Measurements from ENCODE around the gene FAM236A. TPM values are rescaled to one million over a fixed set of nuclear protein-coding genes. Genes with fewer than 3 reads are reported as not detected.
"Not testable (repeated sequence)": the region's sequence is repeated elsewhere in the genome, so short reads cannot be mapped to it uniquely, and the experiment has no call there.

Gene FAM236A
- total RNA-seq, 1 donor from 2014 or later, result not detected

GRCh38 chrX:72974885-72975284, 36.9 kb downstream of the FAM236A start:
- not testable (repeated sequence) for H3K9me3 Mint-ChIP-seq (ENCODE audit: unreplicated experiment); H3K4me1 Mint-ChIP-seq (ENCODE audit: unreplicated experiment); H3K4me3 Mint-ChIP-seq (ENCODE audit: unreplicated experiment); H3K27ac Mint-ChIP-seq (ENCODE audit: unreplicated experiment); H3K36me3 Mint-ChIP-seq (ENCODE audit: unreplicated experiment); H3K27me3 Mint-ChIP-seq (ENCODE audit: unreplicated experiment); DNase-seq (ENCODE audit: extremely low spot score, unreplicated experiment)

- H3K27ac Mint-ChIP-seq (ENCODE audit: unreplicated experiment); H3K27me3 Mint-ChIP-seq (ENCODE audit: unreplicated experiment); H3K4me3 Mint-ChIP-seq (ENCODE audit: unreplicated experiment); H3K4me1 Mint-ChIP-seq (ENCODE audit: unreplicated experiment); H3K36me3 Mint-ChIP-seq (ENCODE audit: unreplicated experiment): not testable (repeated sequence)
- DNase-seq (ENCODE audit: extremely low spot score, unreplicated experiment), result peak; percentile 64
- H3K9me3 Mint-ChIP-seq (ENCODE audit: unreplicated experiment), result peaks cover 25% of the 10 kb centered on the region
Observed at GRCh38 chrX:72980894-72981469, 43.0 kb downstream of the FAM236A start.

Other genes with a start within 250 kb of the FAM236A start
- 1.9 and 2.6 TPM in 2 replicates for gene PHKA1, start 223.9 kb upstream of the FAM236A start, total RNA-seq
- not detected in 2 replicates for gene DMRTC1B, start 161.3 kb upstream of the FAM236A start, total RNA-seq
- not detected in 2 replicates for gene FAM236B, start 155.5 kb upstream of the FAM236A start, total RNA-seq
- not detected in 2 replicates for gene FAM236D, start 130.0 kb upstream of the FAM236A start, total RNA-seq
- gene FAM236C, start 25.6 kb upstream of the FAM236A start, total RNA-seq, result not detected in 2 replicates
- not detected in 2 replicates for gene DMRTC1, start 5.6 kb downstream of the FAM236A start, total RNA-seq
- gene PABPC1L2B, start 64.7 kb downstream of the FAM236A start, total RNA-seq, result not detected in 2 replicates
- gene PABPC1L2A, start 141.3 kb downstream of the FAM236A start, total RNA-seq, result not detected in 2 replicates